Measurements from ENCODE around the gene NRN1L.
"Not testable (repeated sequence)": the region's sequence is repeated elsewhere in the genome, so short reads cannot be mapped to it uniquely, and the experiment has no call there.

NRN1L gene

GRCh38 chr16:67884684-67885083, at the start of gene NRN1L:
Gene NRN1L, plus strand, starts transcription at chr16:67884885. Its CDS starts 19 bp downstream, at chr16:67884904.
- DNase-seq = no peak

- DNase-seq = not testable (repeated sequence)
Observed at GRCh38 chr16:67837190-67837589, 47.5 kb upstream of the NRN1L start.

GRCh38 chr16:67837811-67838210, 46.9 kb upstream of the NRN1L start:
- no peak for DNase-seq

GRCh38 chr16:67841198-67841815, 43.4 kb upstream of the NRN1L start:
- DNase-seq = no peak

GRCh38 chr16:67841816-67842508, 42.7 kb upstream of the NRN1L start, which contains the start of gene THAP11:
Gene THAP11, plus strand, starts transcription at chr16:67842320. Its CDS starts 235 bp downstream, at chr16:67842555.
- peak; percentile 98 for DNase-seq

- peak; percentile 86 for DNase-seq
Observed at GRCh38 chr16:67842509-67843342, 42.0 kb upstream of the NRN1L start.

GRCh38 chr16:67843343-67843765, 41.3 kb upstream of the NRN1L start:
- DNase-seq = no peak

- DNase-seq = no peak
Observed at GRCh38 chr16:67844497-67844896, 40.2 kb upstream of the NRN1L start.

GRCh38 chr16:67845291-67846062, 39.2 kb upstream of the NRN1L start:
- DNase-seq = no peak

- DNase-seq = no peak
Observed at GRCh38 chr16:67846063-67846319, 38.7 kb upstream of the NRN1L start.

GRCh38 chr16:67846320-67847063, 38.2 kb upstream of the NRN1L start, which contains the start of gene NUTF2:
Gene NUTF2, plus strand, starts transcription at chr16:67846933. Its CDS starts 18,198 bp downstream, at chr16:67865131.
- peak; percentile 98 for DNase-seq

GRCh38 chr16:67847064-67847861, 37.4 kb upstream of the NRN1L start, which contains the start of gene CENPT:
Gene CENPT, minus strand, starts transcription at chr16:67847693. Its CDS starts 13,834 bp downstream, at chr16:67833859.
- no peak for DNase-seq

GRCh38 chr16:67848118-67848517, 36.6 kb upstream of the NRN1L start:
- DNase-seq = no peak

- DNase-seq = no peak
Observed at GRCh38 chr16:67853670-67854069, 31.0 kb upstream of the NRN1L start.

- no peak for DNase-seq
Observed at GRCh38 chr16:67855789-67856188, 28.9 kb upstream of the NRN1L start.

- no peak for DNase-seq
Observed at GRCh38 chr16:67856927-67857546, 27.6 kb upstream of the NRN1L start.

- peak; percentile 80 for DNase-seq
Observed at GRCh38 chr16:67857547-67858233, 27.0 kb upstream of the NRN1L start.

GRCh38 chr16:67858500-67858899, 26.2 kb upstream of the NRN1L start:
- DNase-seq = no peak

GRCh38 chr16:67860589-67861398, 23.9 kb upstream of the NRN1L start:
- DNase-seq = no peak
